ENCODE measurements around the gene LYST.
"Not testable (repeated sequence)": the region's sequence is repeated elsewhere in the genome, so short reads cannot be mapped to it uniquely, and the experiment has no call there.

The LYST gene

DNA sequence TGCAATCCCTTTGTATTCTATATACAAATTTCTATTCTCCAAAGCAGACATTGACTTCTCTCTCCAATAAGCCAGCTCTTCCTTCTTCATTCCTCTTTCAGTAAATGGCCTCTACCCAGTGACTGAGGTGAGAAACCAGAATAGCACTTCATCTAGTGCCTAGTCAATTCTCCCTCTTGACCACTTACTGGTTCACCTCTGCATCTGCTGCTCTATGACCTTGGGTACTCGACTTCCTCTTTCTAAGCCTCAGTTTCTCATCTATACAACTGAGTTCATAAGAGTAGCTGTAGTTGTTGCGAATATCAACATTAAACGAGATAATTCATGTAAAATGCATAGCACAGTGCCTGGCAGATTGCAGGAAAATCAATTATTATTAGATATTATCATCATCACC, 12.4 kb downstream of the LYST start:
- TF ChIP-seq, protein P1, sequence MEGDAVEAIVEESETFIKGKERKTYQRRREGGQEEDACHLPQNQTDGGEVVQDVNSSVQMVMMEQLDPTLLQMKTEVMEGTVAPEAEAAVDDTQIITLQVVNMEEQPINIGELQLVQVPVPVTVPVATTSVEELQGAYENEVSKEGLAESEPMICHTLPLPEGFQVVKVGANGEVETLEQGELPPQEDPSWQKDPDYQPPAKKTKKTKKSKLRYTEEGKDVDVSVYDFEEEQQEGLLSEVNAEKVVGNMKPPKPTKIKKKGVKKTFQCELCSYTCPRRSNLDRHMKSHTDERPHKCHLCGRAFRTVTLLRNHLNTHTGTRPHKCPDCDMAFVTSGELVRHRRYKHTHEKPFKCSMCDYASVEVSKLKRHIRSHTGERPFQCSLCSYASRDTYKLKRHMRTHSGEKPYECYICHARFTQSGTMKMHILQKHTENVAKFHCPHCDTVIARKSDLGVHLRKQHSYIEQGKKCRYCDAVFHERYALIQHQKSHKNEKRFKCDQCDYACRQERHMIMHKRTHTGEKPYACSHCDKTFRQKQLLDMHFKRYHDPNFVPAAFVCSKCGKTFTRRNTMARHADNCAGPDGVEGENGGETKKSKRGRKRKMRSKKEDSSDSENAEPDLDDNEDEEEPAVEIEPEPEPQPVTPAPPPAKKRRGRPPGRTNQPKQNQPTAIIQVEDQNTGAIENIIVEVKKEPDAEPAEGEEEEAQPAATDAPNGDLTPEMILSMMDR (IDR thresholded peaks at IDR 0.05; ENCODE audit: extremely low read depth, insufficient read depth, missing control alignments), result no peak
- in situ Hi-C loops (cut with MboI; ENCODE audit: low pct_unique_long_range_greater_than_20kb, low sequenced_read_pairs, unreplicated experiment), result no loop called here
- no peak for DNase-seq (ENCODE audit: low spot score)

DNA sequence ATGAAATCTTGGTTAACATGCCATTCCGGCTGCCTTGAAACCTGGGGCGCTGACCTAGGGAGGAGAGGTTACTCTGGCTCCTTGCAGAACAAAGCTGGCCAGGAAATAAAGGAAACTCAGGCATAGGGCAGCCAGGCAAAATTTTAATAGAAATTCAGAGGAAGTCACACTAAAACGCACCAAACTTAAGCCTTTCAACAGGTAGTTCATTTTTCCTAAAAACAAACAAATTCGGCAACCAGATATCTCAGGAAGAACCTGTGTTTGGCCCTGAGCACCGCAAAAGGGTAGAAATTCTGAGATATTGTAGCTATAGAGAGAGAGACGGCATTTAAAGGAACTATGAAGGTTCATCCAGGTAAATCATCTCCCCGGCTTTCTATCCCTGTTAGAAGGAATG, 13.1 kb downstream of the LYST start:
- in situ Hi-C loops (cut with MboI; ENCODE audit: low pct_unique_long_range_greater_than_20kb, low sequenced_read_pairs, unreplicated experiment), result no loop called here
- TF ChIP-seq, protein P1 (IDR thresholded peaks at IDR 0.05; ENCODE audit: extremely low read depth, insufficient read depth, missing control alignments), result no peak

DNA sequence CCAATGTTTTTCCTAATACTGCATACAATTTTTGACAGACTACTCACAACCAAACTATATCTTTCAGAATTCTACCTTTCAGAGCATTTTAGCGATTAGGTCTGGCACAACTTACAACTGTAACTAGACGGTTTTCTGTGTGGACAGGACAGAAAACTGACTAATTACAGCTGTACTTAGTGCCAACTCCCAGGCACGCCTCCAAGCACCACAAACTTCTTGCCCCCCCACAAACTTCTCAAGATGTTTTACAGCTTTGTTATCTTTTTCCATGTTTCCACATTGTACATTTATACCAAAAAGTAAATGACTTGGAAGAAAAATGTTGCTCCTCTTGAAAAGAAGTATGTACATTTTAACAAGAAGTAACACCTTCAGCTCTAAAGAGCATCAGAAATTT, 13.8 kb downstream of the LYST start:
- DNase-seq (ENCODE audit: low spot score), result no peak
- in situ Hi-C loops (cut with MboI; ENCODE audit: low pct_unique_long_range_greater_than_20kb, low sequenced_read_pairs, unreplicated experiment), result no loop called here
- TF ChIP-seq, protein P1 (IDR thresholded peaks at IDR 0.05; ENCODE audit: extremely low read depth, insufficient read depth, missing control alignments), result no peak

More for the DNA sequence above, 13.1 kb downstream of the LYST start:
- no peak for DNase-seq (ENCODE audit: low spot score)

DNA sequence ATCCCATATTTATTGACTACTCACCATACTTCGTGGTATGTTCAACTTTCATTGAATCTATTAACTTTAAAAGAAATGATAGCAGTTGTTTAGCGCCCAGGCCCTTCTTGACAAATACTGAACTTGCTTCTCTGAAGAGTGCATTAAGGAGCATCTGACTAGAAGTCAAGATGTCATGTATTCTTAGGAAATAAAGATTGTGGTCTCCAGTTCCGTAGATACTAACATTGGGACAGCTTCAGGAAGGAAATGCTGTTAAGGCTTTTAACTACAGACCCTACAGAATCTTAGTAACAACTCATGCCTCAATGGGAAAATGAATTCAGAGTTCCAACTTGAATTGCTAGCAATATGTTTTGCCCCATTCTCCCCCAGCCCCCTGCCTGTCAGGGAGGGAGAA, 14.8 kb downstream of the LYST start:
- in situ Hi-C loops (cut with MboI; ENCODE audit: low pct_unique_long_range_greater_than_20kb, low sequenced_read_pairs, unreplicated experiment), result no loop called here
- TF ChIP-seq, protein P1 (IDR thresholded peaks at IDR 0.05; ENCODE audit: extremely low read depth, insufficient read depth, missing control alignments), result no peak
- no peak for DNase-seq (ENCODE audit: low spot score)

DNA sequence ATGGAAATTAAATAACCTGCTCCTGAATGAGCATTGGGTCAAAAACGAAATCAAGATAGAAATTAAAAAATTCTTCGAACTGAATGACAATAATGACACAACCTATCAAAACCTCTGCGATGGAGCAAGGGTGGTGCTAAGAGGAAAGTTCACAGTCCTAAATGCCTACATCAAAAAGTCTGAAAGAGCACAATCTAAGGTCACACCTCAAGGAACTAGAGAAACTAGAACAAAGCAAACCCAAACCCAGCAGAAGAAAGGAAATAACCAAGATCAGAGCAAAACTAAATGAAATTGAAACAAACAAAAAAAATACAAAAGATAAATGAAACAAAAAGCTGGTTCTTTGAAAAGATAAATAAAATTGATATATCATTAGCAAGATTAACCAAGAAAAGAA, 18.5 kb downstream of the LYST start:
- in situ Hi-C loops (cut with MboI; ENCODE audit: low pct_unique_long_range_greater_than_20kb, low sequenced_read_pairs, unreplicated experiment); DNase-seq (ENCODE audit: low spot score): not testable (repeated sequence)

DNA sequence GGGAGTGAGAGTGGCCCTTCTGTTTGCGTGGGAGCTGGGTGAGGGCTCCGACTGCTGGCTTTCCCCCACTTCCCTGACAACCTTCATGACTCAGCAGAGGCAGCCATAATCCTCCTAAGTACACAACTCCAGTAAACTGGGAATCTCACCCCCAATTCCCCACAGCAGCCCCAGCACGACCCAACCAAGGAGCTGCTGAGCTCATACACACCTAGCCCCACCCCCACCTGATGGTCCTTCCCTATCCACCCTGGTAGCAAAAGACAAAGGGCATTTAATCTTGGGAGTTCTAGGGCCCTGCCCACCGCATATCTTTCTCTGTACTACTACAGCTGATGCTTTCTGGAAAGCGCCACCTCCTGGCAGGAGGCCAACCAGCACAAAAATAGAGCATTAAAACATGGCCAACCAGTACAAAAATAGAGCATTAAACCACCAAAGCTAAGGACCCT, 21.0 kb downstream of the LYST start:
- in situ Hi-C loops (cut with MboI; ENCODE audit: low pct_unique_long_range_greater_than_20kb, low sequenced_read_pairs, unreplicated experiment); DNase-seq (ENCODE audit: low spot score): not testable (repeated sequence)
- TF ChIP-seq, protein P1 (IDR thresholded peaks at IDR 0.05; ENCODE audit: extremely low read depth, insufficient read depth, missing control alignments), result peak; percentile 35

DNA sequence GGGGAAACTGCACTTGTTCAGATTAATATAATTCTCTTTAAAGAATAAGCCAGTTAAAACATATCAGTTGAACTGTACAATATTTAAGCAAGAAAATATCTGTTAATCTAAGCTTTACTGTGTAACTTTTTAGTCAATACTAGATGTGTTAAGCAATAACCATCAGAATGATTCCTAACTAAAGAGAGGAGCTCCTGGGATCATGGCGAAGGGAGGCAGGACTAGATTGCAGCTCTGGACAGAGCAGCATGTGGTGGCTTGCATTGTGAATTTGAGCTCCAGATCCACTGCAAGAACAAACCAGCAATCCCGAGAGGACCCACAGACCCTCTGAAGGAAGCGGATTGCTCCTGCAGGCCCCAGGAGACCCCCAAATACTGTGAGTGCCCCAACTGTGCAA, 21.9 kb downstream of the LYST start:
- TF ChIP-seq, protein P1 (IDR thresholded peaks at IDR 0.05; ENCODE audit: extremely low read depth, insufficient read depth, missing control alignments), result no peak
- DNase-seq (ENCODE audit: low spot score), result no peak
- in situ Hi-C loops (cut with MboI; ENCODE audit: low pct_unique_long_range_greater_than_20kb, low sequenced_read_pairs, unreplicated experiment), result no loop called here
